Measurements from ENCODE around the gene PGA5.
"Not testable (repeated sequence)": the region's sequence is repeated elsewhere in the genome, so short reads cannot be mapped to it uniquely, and the experiment has no call there.

The PGA5 gene

DNA sequence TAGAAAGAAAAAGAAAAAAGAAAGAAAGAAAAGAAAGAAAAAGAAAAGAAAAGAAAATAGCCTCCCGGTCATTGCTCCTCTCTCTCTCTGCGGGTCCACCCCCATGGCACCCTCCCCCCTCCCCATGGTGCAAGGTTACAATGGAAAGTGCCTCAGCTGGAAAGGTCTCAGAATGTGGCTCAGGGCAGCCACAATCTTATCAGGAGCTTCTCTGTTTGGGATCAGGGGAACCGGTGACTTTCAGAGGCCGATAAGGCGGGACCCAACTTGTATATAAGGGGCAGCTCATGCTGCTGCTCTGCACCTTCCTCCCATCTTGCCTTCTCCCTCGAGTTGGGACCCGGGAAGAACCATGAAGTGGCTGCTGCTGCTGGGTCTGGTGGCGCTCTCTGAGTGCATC lies at the start of gene PGA5:
Gene PGA5 (plus strand): TSS at position 301 of the 400 bp plus-strand sequence. CDS start 52 bp downstream, at position 353.
- DNase-seq (ENCODE audit: low read depth, low spot score); H3K4me3 ChIP-seq (ENCODE audit: low read depth, low read length); in situ Hi-C loops (cut with HindIII; ENCODE audit: low sequenced_read_pairs): not testable (repeated sequence)

DNA sequence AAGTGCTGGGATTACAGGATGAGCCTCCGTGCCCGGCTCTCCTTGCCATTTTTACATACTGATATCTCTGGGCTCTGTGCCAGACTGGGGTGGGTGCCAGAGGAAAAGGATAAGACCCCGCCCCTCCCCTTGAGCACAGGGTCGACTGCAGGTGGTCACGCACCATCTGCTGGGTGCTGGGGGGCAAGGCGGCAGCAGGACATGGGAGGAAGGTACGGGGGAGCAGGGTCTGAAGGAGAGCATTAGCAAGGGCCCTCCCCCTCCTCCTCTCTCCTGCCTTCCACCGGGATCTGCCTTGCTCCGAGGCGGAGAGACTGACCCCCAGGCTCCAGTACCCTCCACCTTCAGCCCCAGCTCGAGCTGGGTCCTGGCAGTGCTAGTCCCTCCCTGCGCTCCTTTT lies 47.4 kb upstream of the PGA5 start:
- TF ChIP-seq, protein P1, sequence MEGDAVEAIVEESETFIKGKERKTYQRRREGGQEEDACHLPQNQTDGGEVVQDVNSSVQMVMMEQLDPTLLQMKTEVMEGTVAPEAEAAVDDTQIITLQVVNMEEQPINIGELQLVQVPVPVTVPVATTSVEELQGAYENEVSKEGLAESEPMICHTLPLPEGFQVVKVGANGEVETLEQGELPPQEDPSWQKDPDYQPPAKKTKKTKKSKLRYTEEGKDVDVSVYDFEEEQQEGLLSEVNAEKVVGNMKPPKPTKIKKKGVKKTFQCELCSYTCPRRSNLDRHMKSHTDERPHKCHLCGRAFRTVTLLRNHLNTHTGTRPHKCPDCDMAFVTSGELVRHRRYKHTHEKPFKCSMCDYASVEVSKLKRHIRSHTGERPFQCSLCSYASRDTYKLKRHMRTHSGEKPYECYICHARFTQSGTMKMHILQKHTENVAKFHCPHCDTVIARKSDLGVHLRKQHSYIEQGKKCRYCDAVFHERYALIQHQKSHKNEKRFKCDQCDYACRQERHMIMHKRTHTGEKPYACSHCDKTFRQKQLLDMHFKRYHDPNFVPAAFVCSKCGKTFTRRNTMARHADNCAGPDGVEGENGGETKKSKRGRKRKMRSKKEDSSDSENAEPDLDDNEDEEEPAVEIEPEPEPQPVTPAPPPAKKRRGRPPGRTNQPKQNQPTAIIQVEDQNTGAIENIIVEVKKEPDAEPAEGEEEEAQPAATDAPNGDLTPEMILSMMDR (IDR thresholded peaks at IDR 0.05; ENCODE audit: low read depth, low read length), result no peak
- no peak overlapping the region for H3K4me3 ChIP-seq (ENCODE audit: low read depth, low read length)
- in situ Hi-C loops (cut with HindIII; ENCODE audit: low sequenced_read_pairs), result no loop called here
- DNase-seq (ENCODE audit: low read depth, low spot score), result no peak

DNA sequence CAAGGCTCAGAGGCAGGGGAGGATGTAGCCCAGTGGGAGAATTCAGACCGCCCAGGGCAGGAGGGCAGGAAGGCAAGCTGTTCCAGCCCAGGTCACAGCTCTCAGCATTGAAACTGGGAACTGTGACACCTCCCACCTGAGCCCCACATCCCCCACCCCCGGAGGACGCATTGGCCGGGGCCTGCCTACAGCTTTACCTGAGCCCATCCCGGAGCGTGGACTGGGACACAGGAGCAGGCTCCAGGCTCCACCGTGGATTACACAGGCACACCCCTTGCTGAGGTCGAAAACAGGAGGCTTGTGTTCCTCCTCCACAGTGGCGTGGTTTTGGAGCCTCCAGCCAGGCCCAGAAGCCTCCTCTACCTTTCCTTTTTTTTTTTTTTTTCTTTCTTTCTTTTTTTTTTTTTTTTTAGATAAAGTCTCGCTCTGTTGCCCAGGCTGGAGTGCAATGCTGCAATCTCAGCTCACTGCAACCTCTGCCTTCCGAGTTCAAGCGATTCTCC lies 46.8 kb upstream of the PGA5 start:
- TF ChIP-seq, protein P1 (IDR thresholded peaks at IDR 0.05; ENCODE audit: low read depth, low read length), result no peak

DNA sequence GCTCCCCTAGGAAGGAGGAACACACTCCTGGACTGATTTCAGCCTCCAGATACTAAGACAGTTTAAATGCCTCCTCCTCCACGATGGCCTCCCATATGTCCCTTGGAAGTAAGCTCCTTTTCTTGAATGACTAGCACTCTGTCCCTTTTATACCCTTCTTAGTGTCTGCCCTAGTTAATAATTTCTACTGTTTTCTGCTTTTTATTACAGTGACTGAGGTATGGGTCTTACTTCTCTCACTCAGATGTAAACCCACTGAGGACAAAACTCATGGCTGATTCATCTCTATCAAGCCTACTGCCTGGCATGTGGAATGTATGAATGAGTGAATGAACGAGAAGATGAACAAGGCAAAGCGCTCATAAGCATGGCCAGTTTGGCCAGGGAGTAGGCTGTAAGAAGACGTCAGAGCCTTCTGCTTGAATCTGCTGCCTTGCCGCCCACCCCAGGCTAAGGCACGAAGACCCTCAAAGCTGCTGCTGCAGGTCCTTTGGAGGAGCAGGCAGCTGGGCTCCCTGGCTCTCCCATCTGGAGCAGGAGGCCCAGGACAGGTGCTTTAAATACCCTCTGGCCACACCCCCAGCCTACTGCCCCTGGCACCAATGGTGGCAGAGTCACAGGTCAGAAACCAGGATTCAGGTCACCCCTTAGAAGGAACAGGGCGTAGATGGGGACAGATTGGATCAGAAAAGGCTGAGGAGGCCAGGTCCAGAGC lies 45.8 kb upstream of the PGA5 start:
- no peak for DNase-seq (ENCODE audit: low read depth, low spot score)
- TF ChIP-seq, protein P1 (IDR thresholded peaks at IDR 0.05; ENCODE audit: low read depth, low read length), result no peak
- in situ Hi-C loops (cut with HindIII; ENCODE audit: low sequenced_read_pairs), result no loop called here
- no peak overlapping the region for H3K4me3 ChIP-seq (ENCODE audit: low read depth, low read length)

More for the DNA sequence above, 46.8 kb upstream of the PGA5 start:
- DNase-seq (ENCODE audit: low read depth, low spot score), result no peak
- H3K4me3 ChIP-seq (ENCODE audit: low read depth, low read length), result no peak overlapping the region
- in situ Hi-C loops (cut with HindIII; ENCODE audit: low sequenced_read_pairs), result no loop called here

DNA sequence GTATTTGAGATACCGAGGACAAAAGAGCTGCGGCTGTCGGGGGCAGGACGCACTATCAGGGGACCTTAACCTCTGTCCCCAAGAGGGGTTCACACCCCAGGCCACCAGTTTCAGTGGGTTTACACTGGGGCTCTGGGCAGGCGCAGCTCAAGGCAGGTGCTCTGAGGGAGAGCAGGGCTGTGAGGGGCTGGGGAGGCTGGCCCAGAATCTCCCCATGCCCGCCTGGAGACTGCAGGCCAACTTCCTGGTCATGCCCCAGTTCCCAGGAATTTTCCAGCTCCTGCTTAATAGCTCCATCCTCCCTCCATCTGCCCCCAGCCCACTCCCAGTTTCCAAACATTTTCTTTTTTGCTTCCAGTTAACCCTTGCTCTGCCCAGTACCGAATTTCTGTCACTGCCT lies 45.3 kb upstream of the PGA5 start:
- in situ Hi-C loops (cut with HindIII; ENCODE audit: low sequenced_read_pairs), result no loop called here
- TF ChIP-seq, protein P1 (IDR thresholded peaks at IDR 0.05; ENCODE audit: low read depth, low read length), result no peak
- no peak overlapping the region for H3K4me3 ChIP-seq (ENCODE audit: low read depth, low read length)
- DNase-seq (ENCODE audit: low read depth, low spot score), result no peak

DNA sequence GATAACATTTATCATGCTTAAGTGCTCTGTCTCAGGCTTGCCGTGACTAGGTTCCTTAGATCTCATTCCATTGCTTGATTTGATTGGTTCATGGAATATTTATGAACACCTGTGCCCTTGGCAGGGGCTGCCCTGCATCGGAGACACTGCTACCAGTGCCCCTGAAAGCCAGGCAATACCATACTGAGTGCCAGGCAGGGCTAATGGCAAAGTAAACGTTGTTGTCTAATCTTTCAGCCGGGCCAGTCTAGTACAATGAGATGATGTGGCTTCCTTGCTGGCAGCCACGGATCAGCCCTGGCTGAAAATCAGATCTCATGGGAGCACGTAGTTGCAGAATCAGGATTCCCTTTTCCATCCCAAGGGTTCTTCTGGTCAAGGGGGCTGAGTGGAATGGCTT lies 42.6 kb upstream of the PGA5 start:
- DNase-seq (ENCODE audit: low read depth, low spot score), result no peak
- TF ChIP-seq, protein P1 (IDR thresholded peaks at IDR 0.05; ENCODE audit: low read depth, low read length), result no peak
- H3K4me3 ChIP-seq (ENCODE audit: low read depth, low read length), result no peak overlapping the region
- in situ Hi-C loops (cut with HindIII; ENCODE audit: low sequenced_read_pairs), result no loop called here

DNA sequence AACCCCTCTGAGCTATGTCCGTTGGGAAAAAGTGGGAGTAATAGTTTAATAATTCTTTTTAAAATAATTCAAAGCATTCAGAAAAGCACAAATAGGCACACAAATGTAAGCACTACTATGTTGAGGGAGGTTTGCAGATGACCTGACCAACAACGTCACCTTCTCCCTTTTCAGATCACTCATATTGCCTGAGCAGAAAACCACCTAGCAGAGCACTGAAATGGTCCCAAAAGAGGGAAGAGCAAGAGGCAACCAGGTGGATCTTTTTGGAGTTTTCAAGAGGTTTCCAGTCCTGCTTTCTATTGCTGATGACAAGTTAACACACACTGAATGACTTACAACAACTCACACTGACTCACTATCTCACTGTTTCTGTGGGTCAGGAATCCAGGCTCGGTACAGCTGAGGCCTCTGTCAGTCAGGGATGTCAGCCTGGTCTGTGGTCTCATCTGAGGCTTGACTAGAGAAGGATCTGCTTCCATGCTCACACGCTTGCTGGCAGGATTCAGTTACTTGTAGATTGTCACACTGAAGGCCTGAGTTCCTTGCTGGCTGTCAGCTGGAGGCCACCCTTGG lies 41.9 kb upstream of the PGA5 start:
- in situ Hi-C loops (cut with HindIII; ENCODE audit: low sequenced_read_pairs), result no loop called here
- no peak overlapping the region for H3K4me3 ChIP-seq (ENCODE audit: low read depth, low read length)
- TF ChIP-seq, protein P1 (IDR thresholded peaks at IDR 0.05; ENCODE audit: low read depth, low read length), result no peak
- no peak for DNase-seq (ENCODE audit: low read depth, low spot score)
